Left renal pelvis (tissue), 4 donors: ENCODE measurements around the gene GABBR2. TPM values are rescaled to one million over a fixed set of nuclear protein-coding genes. Genes with fewer than 3 reads are reported as not detected.
"Not testable (repeated sequence)": the region's sequence is repeated elsewhere in the genome, so short reads cannot be mapped to it uniquely, and the experiment has no call there.

Experiments
- DNase-seq, 4 donors: peaks; one replicate each; pipeline ENCODE4 v3.0.0-alpha.2; 2013; ENCODE audit warnings: low read depth in 4 of 4, low spot score in 3 of 4
- polyA plus RNA-seq, 4 donors: library from polyadenylated mRNA; unstranded; fragments of 120-200 nt; gene quantifications; one replicate each; pipeline ENCODE4 v1.2.1, GENCODE V29; 2013; ENCODE audit not compliant: insufficient read length in 4 of 4

Gene GABBR2
- polyA plus RNA-seq, 4 donors = 4.0 to 14.3 (median 5.1) TPM

DNA sequence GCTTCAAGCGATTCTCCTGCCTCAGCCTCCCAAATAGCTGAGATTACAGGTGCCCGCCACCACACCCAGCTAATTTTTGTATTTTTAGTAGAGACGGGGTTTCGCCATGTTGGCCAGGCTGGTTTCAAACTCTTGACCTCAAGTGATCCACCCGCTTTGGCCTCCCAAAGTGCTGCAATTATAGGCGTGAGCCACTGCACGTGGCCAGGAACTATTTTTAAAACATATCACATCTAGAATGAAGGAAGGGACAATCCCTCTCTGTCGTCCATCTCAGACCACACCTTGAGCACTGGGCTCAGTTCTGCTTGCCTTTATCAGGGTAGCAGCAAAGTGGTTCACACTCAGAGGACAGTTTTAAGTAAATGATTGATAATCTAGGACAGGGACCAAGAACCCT is 207.5 kb downstream of the GABBR2 start:
- not testable (repeated sequence) for DNase-seq

DNA sequence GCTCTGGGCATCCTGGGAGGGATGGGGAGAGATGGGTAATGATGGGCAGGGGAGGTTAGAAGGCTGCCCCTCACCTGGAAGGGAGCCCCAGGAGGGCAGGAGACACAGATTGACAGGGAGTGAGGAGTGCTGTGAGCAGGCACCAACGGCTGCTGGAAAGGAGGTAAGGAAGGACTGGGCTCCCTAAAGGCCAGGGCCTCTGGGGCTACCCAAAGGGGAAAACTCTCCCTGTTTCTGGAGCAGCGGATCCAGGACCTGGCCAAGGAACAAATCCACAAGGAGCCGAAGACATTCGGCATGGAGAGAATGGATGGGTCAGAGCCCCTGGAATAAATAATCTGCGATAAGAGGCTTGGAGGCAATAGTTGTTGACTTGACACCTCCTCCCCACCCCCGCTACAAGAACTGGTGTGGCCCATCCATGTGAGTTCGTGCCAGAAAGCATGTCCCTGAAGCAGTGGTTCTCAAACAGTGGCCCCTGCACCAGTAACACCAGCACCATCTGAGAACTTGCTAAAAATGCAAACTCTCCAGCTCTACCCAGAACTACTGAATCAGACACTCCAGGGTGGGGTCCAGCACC is 208.3 kb downstream of the GABBR2 start:
- no peak for DNase-seq

DNA sequence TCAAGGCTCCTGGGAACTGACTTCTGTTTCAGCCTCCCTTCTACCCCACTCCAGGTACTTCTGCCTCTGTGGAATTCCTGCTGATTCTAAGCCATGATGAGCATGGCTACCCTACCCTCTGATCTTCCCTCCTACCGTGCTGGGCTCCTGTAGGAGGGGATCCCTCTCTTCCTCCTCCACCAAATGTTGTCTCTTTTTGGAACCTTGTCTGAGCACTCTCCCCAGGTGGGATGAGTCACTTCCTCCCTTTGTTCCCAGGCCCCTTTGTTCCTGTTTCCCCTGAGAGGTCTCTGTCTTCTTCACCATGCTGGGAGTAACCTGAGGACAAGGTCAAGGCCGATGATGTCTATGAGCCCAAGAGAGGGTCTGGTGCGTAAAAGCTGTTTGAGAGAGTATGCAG is 213.2 kb downstream of the GABBR2 start:
- DNase-seq = no peak

GRCh38 chr9:98494852-98495251 is 213.9 kb downstream of the GABBR2 start:
- DNase-seq = no peak

- no peak for DNase-seq
Measured at GRCh38 chr9:98491828-98492227, 216.9 kb downstream of the GABBR2 start.

DNA sequence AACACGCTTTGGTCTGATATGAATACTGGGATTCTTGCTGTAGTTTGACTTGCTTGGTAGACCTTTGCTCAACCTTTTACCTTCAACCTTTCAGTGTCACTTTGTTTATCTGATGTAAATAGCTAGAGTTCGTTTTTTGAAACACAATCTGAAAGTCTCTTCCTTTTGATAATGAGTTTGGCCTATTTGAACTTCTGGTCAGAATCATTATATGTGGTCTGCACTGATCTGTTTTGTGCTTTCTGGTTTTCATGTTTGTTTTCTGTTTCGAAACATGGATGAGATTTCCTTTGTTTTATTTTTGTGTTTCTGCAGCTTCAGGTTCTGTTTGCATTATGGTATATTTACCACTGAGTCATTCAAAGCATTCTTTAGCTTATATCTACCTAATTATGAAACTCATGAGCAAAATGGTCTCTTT is 217.5 kb downstream of the GABBR2 start:
- no peak for DNase-seq

DNA sequence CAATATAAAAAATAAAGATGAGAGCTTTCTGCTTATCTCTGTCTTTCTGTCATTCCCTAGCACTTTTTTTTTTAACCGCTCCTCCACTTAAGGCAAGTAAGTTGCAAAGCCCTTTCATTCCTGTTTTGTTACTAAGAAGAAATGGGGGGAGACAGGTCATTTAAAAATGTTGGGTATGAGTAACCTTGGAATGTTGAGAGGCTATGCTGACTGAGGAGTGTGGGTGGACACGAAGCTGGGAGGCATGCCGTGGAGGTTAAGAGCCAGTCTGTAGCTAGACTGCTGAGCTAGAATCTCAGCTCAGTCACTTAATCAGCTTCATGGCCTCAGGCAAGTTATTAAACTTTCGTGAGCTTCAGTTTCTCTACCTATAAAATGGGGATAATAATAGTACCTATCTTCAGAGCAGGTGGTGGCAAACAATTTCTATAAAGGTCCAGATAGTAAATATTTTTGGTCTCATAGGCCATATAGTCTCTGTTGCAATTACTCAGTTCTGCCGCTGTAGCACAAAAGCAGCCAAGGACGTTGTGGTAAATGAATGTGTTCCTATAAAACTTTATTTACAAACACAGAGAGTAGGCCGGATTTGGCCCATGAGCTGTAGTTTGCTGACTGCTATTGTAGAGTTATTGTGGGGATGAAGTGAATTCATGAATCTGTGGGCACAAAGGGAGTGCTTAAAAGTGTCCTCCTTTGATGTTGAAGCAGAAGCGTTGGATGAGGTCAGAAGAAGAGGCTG is 220.0 kb downstream of the GABBR2 start:
- DNase-seq = no peak

DNA sequence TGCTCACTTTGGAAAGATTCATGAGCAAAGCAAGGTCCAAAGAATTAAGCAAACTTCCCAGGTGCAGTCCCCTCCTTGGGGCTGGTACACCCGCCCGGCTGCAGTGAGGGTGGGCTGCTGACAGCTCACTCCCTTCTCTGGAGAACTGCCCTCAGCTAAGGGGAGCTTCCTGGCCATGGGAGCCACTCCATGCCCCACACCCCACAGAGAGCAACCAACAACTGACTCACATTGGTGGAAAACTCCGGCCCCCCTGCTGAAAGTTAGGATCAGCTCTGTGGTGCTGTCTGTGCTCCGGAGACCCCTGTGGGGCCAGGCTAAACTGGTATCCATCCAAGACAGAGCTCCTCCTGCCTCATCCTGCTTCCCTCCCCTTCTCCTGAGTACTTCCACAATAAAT is 223.0 kb downstream of the GABBR2 start:
- DNase-seq = no peak

GRCh38 chr9:98484162-98484561 is 224.6 kb downstream of the GABBR2 start:
- no peak for DNase-seq

GRCh38 chr9:98482226-98482625 is 226.5 kb downstream of the GABBR2 start:
- no peak for DNase-seq

DNA sequence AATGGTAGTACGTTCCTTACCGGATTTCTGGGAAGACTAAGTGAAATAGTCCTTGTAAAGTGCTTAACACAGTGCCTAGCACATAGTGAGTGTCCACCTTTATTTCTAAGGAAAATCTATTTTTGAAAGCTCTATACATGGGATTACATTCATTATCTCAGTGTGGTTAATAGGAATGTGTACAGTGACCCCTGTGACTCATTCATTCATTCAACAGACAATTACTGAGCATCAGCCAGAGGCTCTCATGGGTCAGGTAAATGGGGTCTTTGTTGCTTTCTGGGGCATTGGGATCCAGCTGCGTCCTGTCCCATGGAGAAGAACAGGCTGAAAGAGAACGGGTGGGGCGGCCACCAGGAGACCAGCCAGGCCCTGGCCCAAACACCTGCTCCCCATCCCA is 227.1 kb downstream of the GABBR2 start:
- DNase-seq = no peak

DNA sequence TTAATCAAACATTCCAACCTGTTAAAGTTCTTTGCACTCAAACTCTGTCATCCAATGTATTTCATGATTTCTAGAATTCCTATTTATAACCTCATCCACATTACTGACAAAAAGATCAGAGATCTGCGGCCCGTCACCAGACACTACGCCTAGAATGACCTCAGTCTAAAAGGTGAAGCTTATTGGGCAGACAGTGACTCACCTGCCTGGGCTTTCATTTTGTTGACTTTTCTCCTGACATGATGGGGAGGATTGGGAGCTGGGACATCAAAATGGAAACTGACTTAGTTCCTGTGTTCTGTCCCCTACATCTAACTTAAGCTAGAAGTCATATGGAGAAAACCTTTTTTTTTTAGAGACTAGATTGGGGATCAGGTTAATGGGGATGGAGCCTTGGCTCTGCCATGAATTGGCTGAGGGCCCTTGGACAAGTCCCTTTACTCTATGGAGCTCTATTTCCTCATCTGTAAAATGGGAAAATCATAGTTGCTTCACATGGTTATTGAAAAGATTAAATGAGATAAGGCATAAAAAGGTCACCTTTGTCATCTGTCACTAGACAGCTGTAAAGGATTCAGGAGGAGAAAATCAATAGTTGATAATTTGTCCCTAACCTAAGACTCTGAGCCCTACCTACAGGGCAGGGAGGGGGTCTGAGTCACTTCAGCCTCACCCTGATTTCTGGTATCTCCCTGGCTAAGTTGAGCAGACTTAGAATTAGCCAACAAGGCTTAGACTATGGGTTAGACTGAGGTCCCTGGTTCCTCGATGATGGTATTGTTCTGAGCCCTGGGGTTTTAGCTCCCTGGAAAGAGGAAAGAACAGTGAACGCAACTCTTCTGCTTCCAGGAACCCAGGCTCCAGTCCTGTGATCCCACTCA is 228.5 kb downstream of the GABBR2 start:
- no peak for DNase-seq

DNA sequence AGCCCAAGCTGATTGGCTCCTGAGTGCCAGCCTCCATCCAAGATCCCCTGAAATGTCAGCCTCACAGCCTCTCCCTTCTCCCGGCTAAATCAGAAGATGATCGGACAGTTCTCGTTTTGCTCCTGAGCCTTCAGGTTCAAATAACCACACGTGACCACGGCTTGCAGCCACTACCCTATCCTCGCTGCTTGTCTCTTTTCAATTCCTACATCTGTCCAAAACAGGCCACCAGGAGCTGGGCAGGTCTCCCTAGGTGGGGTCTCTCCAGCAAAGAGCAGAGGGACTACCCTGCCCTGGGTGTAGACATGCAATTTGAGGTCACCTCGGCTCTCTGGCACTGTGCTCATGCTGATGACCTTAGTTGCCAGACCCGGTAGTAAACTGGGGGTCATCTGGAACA is 229.3 kb downstream of the GABBR2 start:
- DNase-seq = no peak

DNA sequence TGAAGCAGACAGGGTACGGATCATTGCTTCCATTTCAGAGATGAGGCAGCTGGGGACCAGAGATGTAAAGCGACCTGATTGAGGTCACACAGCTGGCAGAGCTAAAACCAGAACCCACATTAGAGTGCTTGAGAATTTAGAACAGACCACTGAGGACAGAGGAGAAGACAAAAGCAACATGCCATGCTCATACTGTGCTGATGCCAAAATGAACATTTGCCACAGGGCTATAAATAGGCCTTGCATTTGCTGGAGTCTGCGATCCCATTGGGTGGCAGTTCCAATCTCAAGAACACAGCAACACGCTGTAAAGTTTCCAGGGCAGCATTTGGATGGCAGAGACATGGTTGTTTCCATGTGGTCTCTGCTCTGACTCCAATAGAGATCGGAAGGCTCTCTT is 230.9 kb downstream of the GABBR2 start:
- DNase-seq = no peak

DNA sequence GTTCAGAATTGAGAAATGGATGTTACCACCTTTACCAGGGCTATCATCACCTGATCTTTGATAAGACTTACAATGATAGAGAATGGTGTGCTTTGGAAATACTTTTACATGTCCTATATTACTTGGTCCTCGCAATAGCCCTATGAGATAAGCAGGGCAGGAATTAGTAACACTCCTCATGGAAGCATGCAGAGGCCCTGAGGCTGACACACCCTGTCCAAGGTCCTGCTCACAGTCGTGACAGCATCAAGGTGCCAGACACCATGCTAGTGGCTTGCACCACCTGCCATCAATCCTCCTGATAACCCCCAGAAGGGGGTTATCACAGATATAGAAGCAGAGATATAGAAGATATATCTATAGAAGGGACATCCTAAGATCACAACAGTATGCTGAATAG is 236.5 kb downstream of the GABBR2 start:
- no peak for DNase-seq

GRCh38 chr9:98471185-98471584 is 237.6 kb downstream of the GABBR2 start:
- DNase-seq = no peak

GRCh38 chr9:98468567-98469239 is 240.0 kb downstream of the GABBR2 start:
- DNase-seq = no peak

- DNase-seq = no peak
Measured at GRCh38 chr9:98465799-98466198, 242.9 kb downstream of the GABBR2 start.

GRCh38 chr9:98464156-98464690 is 244.5 kb downstream of the GABBR2 start:
- DNase-seq = not testable (repeated sequence)

DNA sequence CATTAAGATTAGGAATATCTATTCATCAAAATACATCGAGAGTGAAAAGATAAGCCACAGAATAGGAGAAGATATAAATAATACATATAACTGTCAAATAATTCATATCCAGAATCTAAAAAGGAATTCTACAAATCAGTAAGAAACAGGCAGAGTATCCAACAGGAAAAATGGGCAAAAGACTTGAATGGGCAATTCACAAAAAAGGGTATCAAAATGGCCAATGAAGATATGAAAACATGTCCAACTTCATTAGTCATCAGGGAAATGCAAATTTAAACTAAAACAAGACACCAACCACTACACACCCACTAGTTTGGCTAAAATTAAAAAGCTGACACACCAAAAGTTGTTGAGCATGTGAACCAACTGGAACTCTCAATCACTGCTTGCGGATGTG is 246.4 kb downstream of the GABBR2 start:
- DNase-seq = no peak

DNA sequence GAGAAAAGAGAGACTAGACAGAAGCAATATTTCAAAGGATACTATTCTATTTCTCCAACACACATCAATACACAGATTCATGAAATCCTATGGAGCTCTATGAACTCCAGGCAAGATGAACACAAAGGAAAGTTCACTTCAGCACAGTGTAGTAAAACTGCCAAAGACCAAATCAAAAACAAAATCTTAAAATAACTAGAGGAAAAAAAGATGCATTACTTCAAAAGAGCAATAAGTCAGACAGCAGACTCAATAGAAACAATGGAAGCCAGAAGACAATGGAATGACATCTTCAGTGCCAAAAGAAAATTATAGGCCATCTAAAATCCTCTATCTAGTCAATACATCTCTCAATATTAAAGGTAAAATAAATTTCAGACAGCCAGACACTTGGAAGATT is 248.0 kb downstream of the GABBR2 start:
- DNase-seq = no peak
